ENCODE data around the gene PHAF1.

PHAF1 gene

DNA sequence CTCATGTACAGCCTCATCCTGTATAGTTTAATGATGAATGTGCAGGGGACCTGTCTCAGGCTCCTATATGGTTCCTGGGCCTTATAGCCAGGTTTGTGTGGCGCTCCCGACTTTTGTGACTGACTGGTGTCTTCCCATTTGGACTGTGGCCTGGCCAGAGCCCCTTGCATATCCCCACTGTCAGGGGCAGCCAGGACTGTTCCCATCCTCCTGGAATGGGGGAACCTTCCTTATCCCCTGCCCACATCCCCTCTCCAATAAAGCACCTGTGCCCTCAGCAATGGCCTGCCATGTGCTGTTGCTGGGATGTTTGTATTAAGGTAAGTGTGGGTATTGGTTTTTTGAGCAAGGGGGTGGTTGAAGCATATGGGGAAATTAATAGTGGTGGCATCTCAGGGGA lies 38.5 kb downstream of the PHAF1 start:
- DNase-seq, result no peak

GRCh38 chr16:67148656-67149275 lies 39.0 kb downstream of the PHAF1 start:
- no peak for DNase-seq

- DNase-seq, result no peak
Measured at GRCh38 chr16:67149276-67150046, 39.7 kb downstream of the PHAF1 start.

- peak; percentile 26 to 52 for DNase-seq
Measured at GRCh38 chr16:67150047-67150832, 40.5 kb downstream of the PHAF1 start.

- DNase-seq, result no peak
Measured at GRCh38 chr16:67150833-67151396, 41.2 kb downstream of the PHAF1 start, which contains the start of gene B3GNT9. Gene B3GNT9 (minus strand): TSS chr16:67150998. CDS start chr16:67150485, 513 bp downstream.

- no peak for DNase-seq
Measured at GRCh38 chr16:67151431-67152097, 41.8 kb downstream of the PHAF1 start.

- no peak for DNase-seq
Measured at GRCh38 chr16:67154578-67155294, 45.0 kb downstream of the PHAF1 start.

- DNase-seq, result peak; percentile 66 to 81
Measured at GRCh38 chr16:67155295-67156142, 45.8 kb downstream of the PHAF1 start.

- no peak for DNase-seq
Measured at GRCh38 chr16:67156143-67156844, 46.6 kb downstream of the PHAF1 start.

DNA sequence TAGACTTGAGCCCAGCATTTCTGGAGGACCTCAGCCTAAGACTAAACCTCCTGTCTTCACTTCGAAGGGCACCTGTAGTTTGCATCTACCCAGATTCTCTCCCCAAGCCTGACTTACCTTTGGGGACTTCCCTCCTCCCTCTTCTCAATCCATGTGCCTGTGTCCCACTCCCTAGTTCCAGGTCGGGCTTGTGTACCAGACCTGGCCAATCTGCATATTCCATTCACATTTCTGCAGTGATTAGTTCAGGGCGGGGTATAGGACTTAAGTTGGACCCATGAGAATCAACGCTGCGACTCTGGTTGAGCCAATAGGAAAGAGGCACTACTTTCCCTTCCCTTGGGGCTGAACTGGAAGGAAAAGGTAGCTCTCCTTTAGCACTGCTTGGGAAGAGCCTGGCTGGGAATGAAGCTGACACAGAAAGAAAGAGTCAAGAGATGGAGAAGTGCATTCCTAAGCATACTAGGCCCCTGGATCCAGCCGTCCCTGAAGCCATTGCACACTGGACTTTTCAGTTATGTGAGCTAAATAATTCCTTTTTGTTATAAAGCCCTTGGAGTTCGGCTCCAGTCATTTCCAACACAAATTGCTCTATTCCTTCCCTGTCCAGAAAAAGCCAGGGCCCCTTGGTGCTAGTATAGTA lies 47.5 kb downstream of the PHAF1 start:
- DNase-seq, result no peak

- no peak for DNase-seq
Measured at GRCh38 chr16:67157892-67158635, 48.3 kb downstream of the PHAF1 start.

DNA sequence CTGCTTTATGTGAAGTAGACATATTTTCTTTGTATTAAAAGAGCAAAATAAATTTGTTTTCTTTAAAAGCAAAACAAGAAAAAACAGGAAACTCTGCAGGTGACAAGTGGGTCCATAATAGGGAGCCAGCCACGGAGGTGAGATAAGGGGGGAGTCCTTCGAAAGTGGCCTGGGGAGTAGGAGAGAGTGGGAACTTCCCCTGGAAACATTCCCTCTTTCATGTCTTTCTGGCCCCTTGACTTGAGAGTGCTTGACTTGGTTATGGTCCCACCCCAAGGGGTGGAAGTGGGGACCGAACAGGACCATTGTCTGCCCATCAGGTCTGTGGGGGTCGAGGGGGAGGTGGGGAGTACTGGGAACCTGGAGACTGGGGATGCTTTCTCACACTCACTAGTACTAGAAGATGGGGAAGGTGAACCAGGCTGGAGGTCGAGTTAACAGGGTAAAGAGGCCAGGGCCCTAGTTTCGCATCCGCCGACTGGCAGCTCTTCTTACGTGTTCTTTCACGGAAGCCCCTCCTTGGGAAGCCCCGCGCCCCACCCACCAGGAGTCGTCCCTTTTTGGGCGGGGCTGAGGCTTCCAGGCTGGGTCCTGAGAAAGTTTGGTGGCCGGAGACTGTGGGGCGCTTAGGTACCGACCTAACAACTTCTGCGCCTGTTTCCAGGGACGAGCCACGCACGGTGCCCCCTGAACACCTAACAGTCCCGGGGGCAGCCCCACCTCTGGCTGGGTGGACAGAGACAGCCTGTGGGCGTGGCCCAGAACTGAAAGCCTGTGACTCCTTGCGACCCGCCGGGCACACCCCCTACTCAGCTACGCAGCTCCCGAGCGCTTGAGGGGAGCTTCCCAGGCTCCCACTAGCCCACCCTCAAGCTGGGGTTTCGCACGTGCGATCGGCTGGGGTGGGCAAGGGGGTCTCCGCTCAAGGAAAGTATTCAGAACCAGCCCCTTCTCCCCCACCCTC lies 49.2 kb downstream of the PHAF1 start:
- DNase-seq, result peak in 1 of 2 donors; percentile 31

DNA sequence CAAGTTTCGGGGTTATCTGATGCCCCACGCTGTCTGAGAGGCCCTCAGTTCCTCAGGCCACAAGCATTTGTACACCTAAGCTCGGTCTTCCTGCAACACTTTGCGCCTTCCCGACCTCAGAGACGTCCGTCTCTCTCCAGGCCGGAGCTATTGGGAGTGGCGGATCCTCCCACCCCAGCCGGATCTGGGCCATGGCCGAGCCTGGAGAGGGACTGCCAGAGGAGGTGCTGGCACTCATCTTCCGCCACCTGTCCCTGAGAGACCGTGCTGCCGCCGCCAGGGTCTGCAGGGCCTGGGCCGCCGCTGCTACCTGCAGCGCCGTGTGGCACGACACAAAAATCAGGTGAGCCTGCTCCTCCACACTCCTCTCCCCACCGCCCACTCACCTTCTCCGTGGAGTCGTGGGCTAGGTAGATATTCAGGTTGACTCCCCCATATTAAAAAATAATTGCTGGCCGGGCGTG lies 51.9 kb downstream of the PHAF1 start:
- DNase-seq, result no peak

- DNase-seq, result peak; percentile 53 to 58
Measured at GRCh38 chr16:67162506-67163163, 52.9 kb downstream of the PHAF1 start.

GRCh38 chr16:67163164-67163998 lies 53.6 kb downstream of the PHAF1 start:
- DNase-seq, result peak in 1 of 2 donors; percentile 37

DNA sequence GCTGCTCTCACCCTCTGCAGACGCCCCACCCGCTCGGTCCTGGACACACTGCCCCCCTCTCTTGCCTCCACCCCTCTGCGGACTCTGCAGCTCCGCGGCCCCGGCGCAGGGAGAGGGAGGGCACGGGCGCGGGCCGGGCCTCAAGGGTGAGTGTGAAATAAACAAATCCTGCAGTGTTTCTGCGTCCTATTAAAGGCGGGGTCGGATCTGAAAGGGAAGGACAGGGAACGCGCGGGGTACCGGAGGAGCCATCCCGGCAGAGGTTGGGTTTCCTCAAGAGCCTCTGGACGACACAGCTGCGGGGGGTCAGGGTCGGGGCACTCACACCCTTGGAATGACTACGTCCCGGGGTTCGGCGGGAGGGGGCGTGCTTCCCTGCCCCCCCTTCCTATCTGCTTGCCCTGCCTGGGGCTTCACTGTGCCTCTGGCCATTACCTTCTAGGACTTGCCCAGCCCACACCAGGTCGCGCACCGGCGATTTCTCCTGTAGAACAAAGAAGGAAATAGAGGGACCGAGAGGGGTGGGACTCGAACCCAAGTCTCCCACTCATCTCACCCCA lies 54.3 kb downstream of the PHAF1 start:
- DNase-seq, result no peak
